SKM-1 (cell line): ENCODE data around the gene LRRC3C.
A peak's percentile ranks its signal among the peaks of the same experiment; 100 is the strongest.
"Not testable (repeated sequence)": the region's sequence is repeated elsewhere in the genome, so short reads cannot be mapped to it uniquely, and the experiment has no call there.

Experiments used
- DNase-seq: peaks from one replicate; lab custom pipeline; 2025; ENCODE audit not compliant: unreplicated experiment; lab: John Stamatoyannopoulos, UW

The LRRC3C gene

DNA sequence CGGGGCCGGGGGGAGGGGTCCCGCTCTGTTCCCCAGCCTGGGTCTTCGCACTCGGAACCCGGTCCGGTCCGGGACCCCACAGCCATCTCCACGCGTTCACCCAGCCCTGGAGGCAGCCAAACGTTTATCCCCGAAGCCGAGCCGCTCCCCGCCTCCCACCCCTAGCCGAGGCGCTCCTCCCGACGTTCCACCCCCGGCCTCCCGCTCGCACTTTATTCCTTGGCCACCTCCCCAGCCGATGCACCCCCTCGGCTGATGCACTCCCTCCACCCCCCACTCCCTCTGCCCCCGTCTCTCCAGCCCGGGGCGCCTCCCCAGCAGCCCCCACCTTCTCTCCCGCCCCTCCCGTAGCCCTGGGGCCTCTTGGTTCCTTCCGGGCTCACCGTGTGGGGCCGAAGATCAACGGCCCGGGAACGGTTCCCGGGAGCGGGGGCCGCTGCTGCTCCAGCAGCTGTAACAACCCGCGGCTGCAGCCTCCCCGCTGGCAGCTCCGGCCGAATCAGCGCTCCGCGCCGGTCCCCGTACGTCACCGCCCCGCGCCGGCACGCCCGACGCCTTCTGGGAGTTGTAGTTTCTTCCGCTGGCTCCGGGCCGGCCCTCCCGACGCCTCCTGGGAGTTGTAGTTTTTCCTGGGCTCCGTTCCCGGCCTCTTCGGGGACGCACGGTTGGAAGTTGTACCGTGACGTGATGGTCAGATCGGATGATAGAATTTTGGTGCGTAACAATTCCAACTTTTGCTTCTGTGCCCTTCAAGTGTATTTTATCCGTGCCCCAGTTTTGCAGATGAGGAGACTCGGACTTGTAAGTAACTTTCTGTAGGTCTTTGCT lies at the start of gene LRRC3C, which contains the start of gene ORMDL3:
LRRC3C (plus strand) TSS at position 632 of the 828 bp plus-strand sequence. CDS start 13,792 bp downstream, outside the sequence.
ORMDL3 (minus strand) TSS at position 501 of the 828 bp plus-strand sequence. CDS start 3,398 bp downstream, outside the sequence.
- DNase-seq = peak; percentile 83

GRCh38 chr17:39886102-39886501 lies 41.4 kb upstream of the LRRC3C start:
- not testable (repeated sequence) for DNase-seq

GRCh38 chr17:39887078-39887477 lies 40.5 kb upstream of the LRRC3C start:
- no peak for DNase-seq

GRCh38 chr17:39889200-39889599 lies 38.3 kb upstream of the LRRC3C start:
- no peak for DNase-seq

- DNase-seq = peak; percentile 28
Measured at GRCh38 chr17:39894681-39895376, 32.7 kb upstream of the LRRC3C start.

GRCh38 chr17:39898088-39898487 lies 29.4 kb upstream of the LRRC3C start:
- no peak for DNase-seq

GRCh38 chr17:39899215-39899614 lies 28.3 kb upstream of the LRRC3C start:
- no peak for DNase-seq

DNA sequence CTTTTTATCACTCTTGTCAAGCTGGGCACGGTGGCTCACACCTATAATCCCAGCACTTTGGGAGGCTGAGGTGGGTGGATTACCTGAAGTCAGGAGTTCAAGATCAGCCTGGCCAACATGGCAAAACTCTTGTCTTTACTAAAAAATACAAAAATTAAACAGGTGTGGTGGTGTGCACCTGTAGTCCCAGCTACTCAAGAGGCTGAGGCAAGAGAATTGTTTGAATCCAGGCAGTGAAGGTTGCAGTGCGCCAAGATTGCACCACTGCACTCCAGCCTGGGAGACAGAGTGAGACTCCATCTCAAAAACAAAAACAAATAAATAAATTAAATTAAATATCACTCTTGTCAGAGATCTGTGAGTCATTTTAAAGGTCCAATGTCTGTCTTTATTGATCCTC lies 25.5 kb upstream of the LRRC3C start:
- not testable (repeated sequence) for DNase-seq

DNA sequence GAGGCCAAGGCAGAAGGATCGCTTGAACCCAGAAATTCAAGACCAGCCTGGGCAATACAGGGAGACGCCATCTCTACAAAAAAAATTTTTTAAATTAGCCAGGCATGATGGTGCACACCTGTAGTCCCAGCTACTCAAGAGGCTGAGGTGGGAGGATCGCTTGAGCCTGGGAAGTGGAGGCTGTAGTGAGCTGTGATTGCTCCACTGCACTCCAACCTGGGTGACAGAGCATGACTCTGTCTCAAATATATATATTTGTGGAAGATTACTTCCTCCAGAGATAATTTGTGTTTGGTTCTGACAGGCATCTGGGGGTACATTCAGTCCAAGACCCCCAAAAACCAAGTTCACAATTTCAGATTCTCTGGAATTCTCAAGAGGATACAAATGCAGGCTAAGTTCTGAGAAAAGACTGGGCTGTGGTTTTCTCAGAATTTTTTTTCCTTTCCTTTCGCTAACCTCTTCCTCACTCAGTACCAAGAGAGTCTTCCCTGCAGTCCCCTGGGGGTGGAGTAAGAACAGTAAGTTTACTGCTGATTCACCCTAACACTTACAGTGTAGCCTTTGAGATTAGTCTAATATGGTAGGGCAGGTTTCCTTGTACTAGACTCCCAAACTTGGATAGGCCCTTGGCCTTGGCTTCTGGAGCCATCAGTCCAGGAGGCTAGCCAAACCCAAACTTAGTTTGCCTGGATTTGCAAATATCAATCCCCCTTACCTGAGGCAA lies 24.2 kb upstream of the LRRC3C start:
- no peak for DNase-seq

- DNase-seq = no peak
Measured at GRCh38 chr17:39904990-39905288, 22.6 kb upstream of the LRRC3C start.

DNA sequence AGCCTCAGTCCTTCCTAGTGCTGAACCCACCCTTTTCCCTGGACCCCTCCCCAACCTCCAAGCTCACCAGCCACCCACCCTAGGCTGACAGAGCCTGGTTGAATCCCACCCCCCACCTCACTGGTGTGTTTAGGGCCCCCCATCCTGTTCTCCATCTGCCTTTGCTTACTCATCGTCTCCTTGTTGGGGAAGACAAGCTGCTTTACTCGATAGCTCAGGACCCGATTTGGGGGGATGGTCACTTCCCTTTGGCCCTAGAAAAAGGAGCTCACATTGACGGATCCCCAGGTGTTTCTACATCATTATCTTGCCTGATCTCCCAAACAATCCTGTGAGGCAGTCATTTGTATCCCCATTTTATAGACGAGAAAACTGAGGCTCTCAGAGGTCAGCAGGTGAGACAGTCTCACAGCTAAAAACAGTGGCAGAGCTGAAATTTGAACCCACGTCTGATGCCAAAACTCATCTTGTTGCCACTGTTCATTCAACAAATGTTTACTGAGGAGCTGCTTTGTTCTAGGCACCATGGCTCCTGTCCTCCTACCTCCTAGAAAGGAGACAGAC lies 18.7 kb upstream of the LRRC3C start:
- no peak for DNase-seq

- DNase-seq = no peak
Measured at GRCh38 chr17:39913989-39914388, 13.5 kb upstream of the LRRC3C start.

GRCh38 chr17:39915559-39915958 lies 12.0 kb upstream of the LRRC3C start:
- no peak for DNase-seq

DNA sequence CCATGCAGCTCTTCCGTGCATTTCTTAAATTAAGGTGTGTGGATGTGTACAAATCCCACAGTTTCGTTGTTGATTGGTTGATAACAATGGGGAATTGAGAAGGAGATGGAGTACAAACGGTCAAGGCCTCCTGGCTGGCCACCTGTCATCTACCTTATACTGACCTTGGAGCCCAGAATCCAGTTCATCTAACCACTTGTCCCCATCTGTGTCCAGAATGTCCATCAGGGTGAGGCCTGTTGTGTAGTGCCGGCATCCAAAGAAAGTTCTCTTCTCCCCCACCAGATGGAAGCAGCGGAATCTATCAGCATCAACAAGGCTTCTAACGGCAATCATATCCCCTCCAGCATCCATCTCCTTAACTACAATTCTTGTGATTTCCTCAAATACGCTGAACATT lies 10.6 kb upstream of the LRRC3C start:
- DNase-seq = no peak

- no peak for DNase-seq
Measured at GRCh38 chr17:39919087-39919683, 8.3 kb upstream of the LRRC3C start.

DNA sequence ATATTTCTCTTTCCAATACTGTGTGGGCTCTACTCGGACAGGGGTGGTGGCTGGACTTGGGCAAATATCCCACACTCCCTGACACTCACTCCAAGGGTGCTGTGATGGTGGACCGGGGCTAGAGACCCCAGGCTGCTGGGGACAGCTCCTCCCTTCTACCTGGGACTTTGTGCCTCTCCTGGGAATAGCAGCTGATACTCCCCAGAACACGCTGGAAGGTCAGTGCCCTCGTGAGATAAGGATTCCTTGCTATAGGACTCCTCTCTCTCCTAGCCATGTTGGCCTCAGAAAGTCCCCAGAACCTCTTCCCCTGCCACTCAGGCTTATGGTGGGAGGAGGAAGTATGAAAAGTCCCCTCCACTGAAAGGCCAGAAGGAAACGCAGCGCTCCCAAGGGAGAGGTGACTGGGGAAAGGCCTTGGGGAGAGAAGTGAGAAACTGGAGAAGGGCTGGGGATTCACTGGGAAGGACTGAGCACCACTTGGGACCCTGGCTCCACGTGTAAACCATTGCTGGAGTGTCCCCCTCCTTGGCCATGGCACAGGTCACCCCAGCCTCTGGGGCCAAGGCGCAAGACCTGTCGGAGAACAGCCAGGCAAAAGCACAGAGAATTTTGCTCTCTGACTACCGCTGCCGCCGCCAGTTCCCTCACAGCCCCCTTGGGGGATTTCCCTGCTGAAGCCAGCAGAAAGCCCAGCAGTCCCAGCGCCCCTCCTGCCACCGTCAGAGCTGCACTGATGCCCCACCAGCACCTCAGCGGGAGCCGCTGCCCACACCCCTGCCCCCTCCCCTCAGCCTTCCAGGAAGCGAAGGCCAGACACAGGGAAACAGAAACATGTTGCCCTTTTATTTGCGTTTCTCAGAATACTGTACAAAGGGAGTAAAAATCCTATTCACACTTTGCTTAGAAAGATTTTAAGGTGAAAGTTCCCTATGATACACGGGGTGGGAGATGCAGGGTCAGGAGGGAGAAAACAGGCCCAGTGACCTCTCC lies 7.0 kb upstream of the LRRC3C start:
- DNase-seq = no peak

GRCh38 chr17:39921323-39921722 lies 6.2 kb upstream of the LRRC3C start:
- no peak for DNase-seq

DNA sequence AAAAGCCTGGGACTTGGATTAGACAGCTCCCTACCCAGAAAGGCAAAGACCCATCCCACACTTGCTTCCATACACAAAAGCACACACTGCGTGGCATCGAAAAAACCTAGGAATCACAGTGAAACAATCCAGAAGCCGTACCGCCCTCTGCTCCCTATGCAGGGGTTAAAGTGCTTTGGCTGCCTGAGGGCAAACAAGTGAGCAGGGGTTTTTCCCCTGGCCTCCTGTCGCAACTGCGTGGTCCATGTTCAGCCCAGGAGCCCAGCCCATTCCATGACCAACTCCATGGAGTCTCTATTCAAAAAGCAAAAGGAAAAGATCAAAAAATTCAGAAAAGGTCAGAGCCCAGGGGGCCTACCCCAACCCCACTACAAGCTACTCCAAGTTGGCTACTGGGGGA lies 5.5 kb upstream of the LRRC3C start:
- no peak for DNase-seq

- DNase-seq = no peak
Measured at GRCh38 chr17:39923230-39923629, 4.3 kb upstream of the LRRC3C start.
